GM21825 (cell line): ENCODE results near the gene HLCS.
"Not testable (repeated sequence)": the region's sequence is repeated elsewhere in the genome, so short reads cannot be mapped to it uniquely, and the experiment has no call there.

Experiments
- ATAC-seq: cut with Tn5 transposase; IDR thresholded peaks from one replicate; pipeline ENCODE4 v1.9.1; 2021; ENCODE audit warnings: mild to moderate bottlenecking, moderate library complexity; ENCODE audit not compliant: unreplicated experiment

HLCS gene

GRCh38 chr21:36966066-36966820 is at the start of gene HLCS:
HLCS (minus strand) TSS chr21:36966669; CDS start chr21:36966638, 31 bp downstream.
- peak; percentile 80 for ATAC-seq

- peak; percentile 98 for ATAC-seq
These were observed 43.4 kb upstream of the HLCS start for GRCh38 chr21:37009740-37010341.

DNA sequence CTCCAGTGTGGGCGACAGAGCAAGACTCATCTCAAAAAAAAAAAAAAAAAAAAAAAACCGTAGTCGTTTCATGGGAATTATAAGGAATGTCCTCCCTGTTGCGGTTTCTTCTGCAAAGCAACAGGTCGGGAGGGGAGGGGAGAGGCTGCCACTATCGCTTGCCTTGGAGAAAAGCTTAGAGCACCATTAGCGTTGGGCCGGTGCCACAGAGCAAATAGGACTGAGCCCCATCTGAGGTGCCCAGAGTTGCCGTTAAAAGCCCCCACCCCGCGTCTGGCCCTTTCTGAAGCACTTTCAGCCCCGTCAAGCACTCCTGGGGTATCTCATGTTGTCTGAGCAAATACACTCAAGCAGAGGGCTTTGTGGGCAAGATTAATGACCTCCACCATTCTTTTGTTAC is 42.3 kb upstream of the HLCS start:
- ATAC-seq = no peak

- ATAC-seq = no peak
These were observed 40.2 kb upstream of the HLCS start, which contains the start of gene RIPPLY3 for GRCh38 chr21:37006486-37007291. RIPPLY3 (plus strand) TSS chr21:37006702; CDS start chr21:37006773, 71 bp downstream.

DNA sequence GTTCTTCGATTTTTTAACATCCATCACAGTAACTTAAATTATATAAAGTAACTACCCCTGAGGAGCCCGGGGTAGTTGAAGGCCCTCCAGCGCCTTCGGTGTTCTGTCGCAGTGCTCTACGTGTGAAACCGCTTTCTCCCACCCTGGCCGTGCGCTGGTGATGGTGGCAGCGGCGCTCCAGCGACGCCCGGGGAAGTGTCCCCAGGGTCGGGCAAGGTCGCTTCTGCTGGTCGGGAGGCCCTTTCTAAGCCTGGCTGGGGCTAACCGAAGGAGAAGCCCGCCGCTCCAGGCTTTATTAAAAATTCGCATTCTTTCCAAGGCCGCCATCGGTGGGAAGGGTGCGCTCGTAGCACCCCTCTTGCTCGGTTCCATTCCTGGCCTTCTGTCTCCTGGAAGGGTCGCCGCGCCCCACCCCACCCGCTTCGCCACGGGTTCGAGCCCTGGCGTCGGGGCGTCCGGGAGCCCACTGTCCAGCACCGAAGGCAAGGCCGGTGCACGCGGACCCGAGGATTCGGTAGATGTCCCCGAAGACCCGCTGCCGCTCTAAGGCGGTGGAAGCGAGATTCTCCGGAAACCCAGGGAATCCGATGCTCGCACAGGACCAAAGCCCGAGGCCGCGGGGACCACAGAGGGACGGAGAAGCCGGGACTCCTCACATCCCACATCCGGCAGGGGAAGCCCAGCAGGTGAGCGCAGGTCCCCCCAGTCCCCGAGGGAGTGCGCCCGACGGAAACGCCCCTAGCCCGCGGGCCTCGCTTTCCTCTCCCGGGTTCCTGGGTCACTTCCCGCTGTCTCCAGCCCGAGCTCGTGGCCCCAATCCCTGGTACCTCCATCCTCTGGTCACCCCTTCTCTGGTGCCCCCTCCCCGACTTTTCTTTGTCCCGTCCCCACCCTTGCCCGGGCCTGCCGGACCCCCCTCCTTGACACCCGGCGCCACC is 39.3 kb upstream of the HLCS start:
- no peak for ATAC-seq

- ATAC-seq = not testable (repeated sequence)
These were observed 37.4 kb upstream of the HLCS start for GRCh38 chr21:37003917-37004316.

GRCh38 chr21:37002851-37003250 is 36.4 kb upstream of the HLCS start:
- ATAC-seq = not testable (repeated sequence)

- no peak for ATAC-seq
These were observed 35.0 kb upstream of the HLCS start for GRCh38 chr21:37001441-37001840.

DNA sequence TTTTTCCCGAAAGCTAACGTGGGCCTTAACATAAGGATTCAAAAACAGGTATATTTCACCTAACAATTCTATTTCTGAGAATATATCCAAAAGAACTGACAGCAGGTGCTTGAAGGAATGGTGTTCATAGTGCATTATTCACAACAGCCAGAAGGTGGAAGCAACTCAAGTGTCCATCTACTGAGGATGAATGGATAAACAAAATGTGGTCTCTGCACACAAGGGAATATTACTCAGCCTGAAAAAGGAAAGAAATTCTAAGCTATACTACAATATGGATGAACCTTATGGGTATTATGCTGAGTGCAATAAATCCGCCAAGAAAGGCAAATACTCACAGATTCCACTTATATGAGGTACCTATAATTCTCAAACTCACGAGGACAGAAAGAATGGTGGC is 33.9 kb upstream of the HLCS start:
- no peak for ATAC-seq

DNA sequence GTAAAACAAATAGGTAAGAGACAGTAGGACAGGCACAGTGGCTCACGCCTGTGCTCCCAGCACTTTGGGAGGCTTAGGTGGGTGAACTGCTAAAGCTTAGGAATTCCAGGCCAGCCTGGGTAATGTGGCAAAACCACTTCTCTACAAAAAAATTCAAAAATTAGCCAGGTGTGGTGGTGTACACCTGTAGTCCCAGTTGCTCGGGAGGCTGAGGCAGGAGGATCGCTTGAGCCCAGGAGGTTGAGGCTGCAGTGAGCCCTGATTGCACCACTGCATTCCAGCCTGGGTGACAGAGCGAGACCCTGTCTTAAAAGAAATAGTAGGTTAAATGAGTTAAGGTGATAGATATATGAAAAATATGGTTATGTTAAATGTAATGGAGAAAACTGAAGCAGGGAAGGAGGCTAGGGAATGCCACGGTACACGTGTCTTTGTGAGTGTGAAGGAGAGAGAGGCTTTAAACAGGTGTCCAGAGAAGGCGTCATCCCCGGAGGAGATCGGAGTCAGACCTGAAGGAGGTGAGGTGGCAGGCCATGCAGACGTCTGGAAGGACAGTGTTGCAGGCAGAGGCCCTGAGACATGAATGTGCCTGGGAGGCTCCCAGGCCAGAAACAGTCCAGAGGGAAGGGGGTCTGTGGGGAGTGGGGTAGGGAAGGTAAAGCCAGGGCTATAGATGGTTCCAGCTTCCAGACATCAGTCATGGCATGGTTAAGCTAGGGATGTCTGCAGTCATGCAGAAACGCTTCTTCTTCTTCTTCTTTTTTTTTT is 32.8 kb upstream of the HLCS start:
- no peak for ATAC-seq

DNA sequence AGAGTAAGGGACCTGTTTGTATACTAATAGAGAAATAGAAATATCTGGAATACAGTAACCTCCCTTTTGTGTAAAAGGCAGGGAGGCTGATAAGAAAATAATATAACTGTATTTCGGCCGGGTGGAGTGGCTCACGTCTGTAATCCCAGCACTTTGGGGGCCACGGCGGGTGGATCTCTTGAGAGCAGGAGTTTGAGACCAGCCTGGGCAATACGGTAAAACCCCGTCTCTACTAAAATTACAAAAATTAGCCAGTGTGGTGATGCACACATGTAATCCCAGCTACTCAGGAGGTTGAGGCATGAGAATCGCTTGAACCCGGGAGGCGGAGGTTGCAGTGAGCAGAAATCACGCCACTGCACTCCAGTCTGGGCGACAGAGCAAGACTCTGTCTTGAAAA is 28.8 kb upstream of the HLCS start:
- not testable (repeated sequence) for ATAC-seq

GRCh38 chr21:36994501-36995158 is 28.2 kb upstream of the HLCS start:
- ATAC-seq = no peak

DNA sequence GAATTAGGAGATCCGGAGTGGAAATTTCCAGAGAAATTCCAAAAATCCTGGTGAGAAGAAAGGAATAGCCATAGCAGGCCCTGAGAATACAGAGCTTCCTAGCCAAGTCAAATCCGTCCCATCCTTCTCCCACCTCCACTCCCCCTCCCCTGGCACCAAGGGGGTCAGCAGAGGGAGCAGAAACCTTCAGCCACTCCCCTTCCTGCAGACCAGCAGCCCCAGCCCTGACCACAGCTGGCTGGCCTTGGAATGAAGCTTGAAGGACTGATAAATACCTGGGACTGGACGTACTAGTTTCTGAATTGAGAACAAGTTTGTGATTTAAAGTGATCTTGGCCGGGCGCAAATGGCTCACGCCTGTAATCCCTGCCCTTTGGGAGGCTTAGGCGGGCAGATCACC is 26.2 kb upstream of the HLCS start:
- no peak for ATAC-seq

- ATAC-seq = no peak
These were observed 24.2 kb upstream of the HLCS start for GRCh38 chr21:36990508-36991205.

GRCh38 chr21:36989699-36990507 is 23.4 kb upstream of the HLCS start:
- ATAC-seq = peak; percentile 87

GRCh38 chr21:36989199-36989698 is 22.8 kb upstream of the HLCS start:
- ATAC-seq = not testable (repeated sequence)

DNA sequence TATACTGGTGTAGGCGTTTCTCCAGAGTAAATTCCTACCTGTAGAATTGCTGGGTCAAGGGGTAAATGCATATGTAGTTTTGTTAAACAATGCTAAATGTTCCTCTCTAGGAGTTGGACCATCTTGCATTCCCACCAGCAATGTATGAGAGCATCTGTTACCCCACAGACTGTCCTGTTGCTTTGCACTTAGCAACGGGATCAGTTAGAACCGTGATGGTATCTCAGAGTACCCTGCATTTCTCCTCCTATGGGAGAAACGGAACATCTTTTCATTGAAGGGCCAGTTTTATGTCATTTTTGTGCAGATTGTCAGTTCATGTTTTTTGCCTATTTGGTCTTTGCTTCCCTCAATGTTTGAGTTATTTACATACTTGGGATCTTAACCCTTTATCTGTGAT is 22.1 kb upstream of the HLCS start:
- no peak for ATAC-seq

DNA sequence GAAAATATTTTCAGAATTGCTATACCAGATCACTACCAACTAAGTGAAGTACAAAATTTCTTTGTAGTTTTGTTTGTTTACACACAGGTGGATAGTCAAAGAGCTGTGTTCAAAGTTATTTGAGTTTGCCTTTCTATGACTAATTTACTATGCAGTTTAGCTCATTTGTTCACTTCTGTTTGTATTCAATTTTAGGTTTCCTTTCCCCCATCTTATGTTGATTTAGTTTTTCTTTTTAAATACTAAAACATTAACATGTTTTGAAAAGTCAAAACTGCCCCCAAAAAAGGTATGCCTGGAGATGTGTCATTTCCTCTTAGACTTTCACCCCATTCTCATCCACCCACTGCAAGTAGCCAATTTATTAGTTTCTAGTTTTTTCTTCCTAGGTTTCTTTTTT is 21.4 kb upstream of the HLCS start:
- ATAC-seq = no peak
